Stimulated activated CD8-positive, alpha-beta memory T cell treated with anti-CD3 and anti-CD28 coated beads, Interleukin-15, amount 100 ng/mL, for 48 hours (primary cell): Measurements from ENCODE around the gene GABBR2.

Experiments used
- DNase-seq, 2 donors: peaks; one replicate each; pipeline ENCODE4 v3.0.0-alpha.2; 2020; ENCODE audit warnings: low read depth in 2 of 2

GABBR2 gene

DNA sequence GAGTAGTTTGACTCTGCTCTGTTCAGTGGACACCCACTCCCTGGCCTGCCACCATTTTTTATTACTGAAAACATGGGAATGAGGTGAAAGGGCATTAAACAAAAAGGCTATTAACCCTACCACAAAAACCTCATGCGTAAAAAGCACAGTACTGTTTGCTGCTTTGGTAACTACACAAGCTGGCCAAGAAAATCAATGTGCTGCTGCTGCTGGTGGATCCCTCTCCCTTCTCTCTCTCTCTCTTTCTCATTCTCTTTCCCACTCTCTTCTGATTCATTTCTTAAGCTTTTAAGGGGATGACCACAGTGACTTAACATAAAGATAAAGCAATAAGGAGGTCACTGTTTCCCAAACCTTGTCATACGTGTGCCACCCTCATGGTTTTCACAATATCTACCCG lies 270.1 kb downstream of the GABBR2 start:
- no peak for DNase-seq

DNA sequence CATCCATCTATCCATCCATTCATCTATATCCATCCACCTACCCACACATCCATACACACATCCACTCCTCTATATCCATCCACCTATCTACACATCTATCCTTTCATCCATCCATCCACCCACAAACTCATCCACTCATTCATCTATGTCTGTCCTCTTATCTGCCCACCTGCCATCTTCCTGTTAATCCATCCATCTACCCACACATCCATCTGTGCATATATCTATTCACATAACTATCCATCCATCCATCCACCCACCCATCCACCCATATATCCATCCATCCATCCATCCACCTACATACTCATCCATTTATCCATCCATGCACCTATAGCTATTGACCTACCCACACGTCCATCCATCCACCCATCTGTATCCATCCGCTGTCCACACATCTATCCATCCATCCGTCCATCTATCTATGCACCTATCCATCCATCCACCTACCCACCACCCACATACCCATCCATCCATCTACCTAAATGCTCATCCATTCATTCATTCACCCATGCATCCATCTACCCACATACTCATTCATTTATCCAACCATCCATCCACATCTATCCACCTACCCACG lies 271.2 kb downstream of the GABBR2 start:
- DNase-seq: no peak

- DNase-seq: no peak
These were observed 275.8 kb downstream of the GABBR2 start for GRCh38 chr9:98432960-98433359.

GRCh38 chr9:98432134-98432533 lies 276.6 kb downstream of the GABBR2 start:
- no peak for DNase-seq

- no peak for DNase-seq
These were observed 278.0 kb downstream of the GABBR2 start for GRCh38 chr9:98430535-98431292.

DNA sequence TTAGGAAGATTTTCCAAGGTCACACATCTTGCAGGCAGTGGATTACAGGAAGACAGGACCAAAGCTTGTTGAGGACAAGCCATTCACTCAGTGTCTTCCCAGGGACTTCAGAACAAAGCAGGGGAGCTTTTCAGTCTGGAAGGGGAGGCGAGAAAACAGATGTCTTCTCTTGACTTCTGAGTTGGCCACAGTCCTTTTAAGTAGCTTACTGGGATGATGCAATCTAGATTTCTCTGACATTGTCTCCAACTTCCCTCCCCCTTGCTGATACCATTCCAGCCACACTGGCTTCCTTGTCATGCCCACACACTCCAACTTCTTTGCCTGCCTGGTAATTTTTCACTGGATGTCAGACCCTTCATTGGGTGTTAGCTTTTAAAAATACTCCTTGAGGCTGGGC lies 279.1 kb downstream of the GABBR2 start:
- no peak for DNase-seq

DNA sequence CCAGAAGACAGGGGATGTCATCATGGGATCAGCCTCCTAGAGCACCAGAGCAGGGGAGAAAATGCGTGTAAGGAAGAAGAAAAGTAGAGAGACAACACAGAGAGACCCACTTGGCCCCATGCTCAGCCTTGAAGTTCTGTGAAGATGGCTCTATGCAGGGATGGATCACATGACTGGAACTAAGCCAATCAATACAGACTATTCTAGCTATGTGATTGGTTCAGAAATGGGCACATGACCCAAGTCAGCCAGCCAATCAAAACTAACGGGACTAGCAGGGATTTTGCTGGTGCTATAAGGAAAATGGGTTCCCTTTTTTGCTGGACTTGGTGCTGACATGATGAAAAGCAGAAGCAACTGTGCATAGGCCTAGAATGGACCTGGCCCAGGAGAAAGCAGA lies 280.3 kb downstream of the GABBR2 start:
- no peak for DNase-seq

GRCh38 chr9:98427491-98427890 lies 281.2 kb downstream of the GABBR2 start:
- no peak for DNase-seq

- no peak for DNase-seq
These were observed 283.7 kb downstream of the GABBR2 start for GRCh38 chr9:98425079-98425478.

DNA sequence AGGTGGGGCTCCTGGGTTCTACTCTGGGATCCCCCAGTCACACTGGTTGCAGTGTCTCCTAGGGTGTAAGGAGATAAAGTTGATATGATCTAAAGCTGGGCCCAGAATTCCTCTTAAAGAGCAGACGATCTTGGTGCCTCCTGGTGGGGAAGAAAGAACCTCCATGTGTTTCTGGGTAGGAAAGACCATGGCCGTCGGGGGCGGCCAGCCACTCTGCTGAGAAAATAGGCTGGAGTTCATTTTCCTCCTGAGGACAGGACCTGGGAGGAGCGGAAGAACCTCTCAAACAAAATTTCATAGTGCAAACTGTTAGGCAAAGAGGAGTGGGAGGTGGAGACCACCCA lies 289.5 kb downstream of the GABBR2 start:
- no peak for DNase-seq

- no peak for DNase-seq
These were observed 290.0 kb downstream of the GABBR2 start for GRCh38 chr9:98418578-98419259.

DNA sequence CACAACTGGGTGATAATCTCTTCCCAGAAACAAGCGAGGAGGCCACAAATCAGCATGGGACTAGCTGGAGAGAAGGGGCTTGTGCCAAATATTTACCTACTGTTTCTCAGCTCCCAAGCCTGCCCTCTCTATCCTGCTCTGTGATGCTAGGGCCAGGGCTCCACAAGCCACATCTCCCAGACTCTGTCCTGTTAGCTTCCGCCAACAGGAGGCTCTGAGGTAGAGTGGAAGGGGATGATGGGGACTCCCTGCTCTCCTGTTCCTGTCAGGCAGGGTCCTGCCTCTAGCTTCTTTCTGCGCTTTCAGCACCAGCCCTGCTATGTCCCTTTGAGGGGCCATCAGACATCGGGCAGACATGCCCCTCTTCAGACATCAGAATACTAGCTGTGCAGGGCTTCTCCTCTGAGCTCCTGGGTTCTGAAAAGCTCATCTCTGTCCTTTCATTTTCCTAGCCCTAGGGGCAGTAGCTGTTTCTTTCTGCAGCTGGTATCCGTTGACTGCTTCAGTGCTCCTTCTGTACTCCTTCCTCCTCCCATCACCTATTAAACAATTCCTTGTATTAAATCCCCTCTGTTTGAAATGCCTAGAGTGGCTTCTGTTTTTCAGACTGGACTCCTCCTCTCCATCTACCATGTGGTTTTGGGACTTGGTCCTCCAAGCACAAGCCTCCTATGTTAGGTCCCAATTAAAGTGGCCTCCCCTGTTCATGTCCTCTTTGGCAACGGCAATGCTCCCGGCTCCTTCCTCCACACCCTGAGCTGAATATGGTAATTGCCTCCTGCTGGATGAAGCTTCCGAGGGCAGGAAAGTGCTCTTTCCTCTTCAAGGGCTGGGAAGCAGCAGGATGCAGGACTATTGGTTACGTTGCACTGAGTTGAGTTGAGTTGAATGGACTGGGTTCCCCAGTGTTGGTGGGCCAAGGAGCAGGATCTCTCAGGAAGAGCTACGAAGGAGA lies 292.2 kb downstream of the GABBR2 start:
- DNase-seq: no peak

GRCh38 chr9:98415782-98416181 lies 293.0 kb downstream of the GABBR2 start:
- no peak for DNase-seq

GRCh38 chr9:98413084-98413483 lies 295.7 kb downstream of the GABBR2 start:
- DNase-seq: no peak

GRCh38 chr9:98412101-98412842 lies 296.5 kb downstream of the GABBR2 start:
- no peak for DNase-seq

- no peak for DNase-seq
These were observed 298.5 kb downstream of the GABBR2 start for GRCh38 chr9:98410185-98410697.

- DNase-seq: no peak
These were observed 299.0 kb downstream of the GABBR2 start for GRCh38 chr9:98409719-98410118.

DNA sequence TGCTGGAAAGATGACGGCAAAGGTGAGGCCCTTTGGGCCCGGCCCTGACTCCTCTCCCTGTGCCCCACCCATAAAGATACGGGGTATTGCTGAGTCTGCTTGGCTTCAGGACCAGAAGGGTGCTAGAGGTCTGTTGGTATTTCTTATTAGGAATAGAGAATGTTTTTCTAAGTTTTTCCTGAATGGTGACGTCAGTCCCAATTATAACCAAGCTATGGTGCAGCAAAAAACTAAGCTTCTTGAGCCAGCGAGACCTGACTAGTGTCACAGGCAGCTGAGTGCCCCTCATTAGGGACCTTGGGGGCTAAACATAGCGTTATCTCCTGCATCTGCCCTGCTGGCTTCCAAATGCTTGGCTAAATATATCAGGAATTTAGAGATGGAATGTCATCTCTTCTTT lies 302.3 kb downstream of the GABBR2 start:
- DNase-seq: no peak

- DNase-seq: no peak
These were observed 304.5 kb downstream of the GABBR2 start for GRCh38 chr9:98404237-98404636.

DNA sequence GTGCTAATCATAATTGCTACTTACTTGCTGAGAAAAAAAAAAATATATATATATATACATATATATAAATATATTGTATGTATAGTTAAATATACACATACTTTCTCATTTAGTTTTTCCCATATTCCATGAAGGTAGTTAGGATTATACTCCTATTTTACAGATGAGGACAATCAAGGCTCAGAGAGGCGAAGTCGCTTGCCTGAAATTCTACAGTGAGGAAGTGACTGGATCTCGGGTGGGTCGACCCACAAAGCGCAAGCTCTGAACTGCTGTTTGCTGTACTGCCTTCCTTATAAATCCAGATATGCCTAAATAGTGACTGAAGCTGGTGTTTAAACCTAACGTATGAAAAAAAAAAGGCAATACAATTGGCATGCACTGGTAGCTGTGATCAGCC lies 305.0 kb downstream of the GABBR2 start:
- no peak for DNase-seq
